D341Med (cell line): Measurements from ENCODE around the gene KLF13.

Experiments
- DNase-seq: peaks from one replicate; pipeline ENCODE4 v3.0.0; 2012; ENCODE audit warnings: low spot score

KLF13 gene

GRCh38 chr15:31381801-31382712 is 55.4 kb downstream of the KLF13 start:
- no peak for DNase-seq

GRCh38 chr15:31382713-31383045 is 56.0 kb downstream of the KLF13 start:
- DNase-seq: peak; percentile 17

- DNase-seq: peak; percentile 18
These were observed 56.5 kb downstream of the KLF13 start for GRCh38 chr15:31383139-31383538.

- DNase-seq: no peak
These were observed 57.9 kb downstream of the KLF13 start for GRCh38 chr15:31384568-31384967.

GRCh38 chr15:31385736-31386135 is 59.1 kb downstream of the KLF13 start:
- no peak for DNase-seq

GRCh38 chr15:31387092-31387478 is 60.5 kb downstream of the KLF13 start:
- DNase-seq: no peak

- DNase-seq: peak; percentile 64
These were observed 61.0 kb downstream of the KLF13 start for GRCh38 chr15:31387479-31388118.

GRCh38 chr15:31389576-31389975 is 62.9 kb downstream of the KLF13 start:
- no peak for DNase-seq

GRCh38 chr15:31390029-31390428 is 63.4 kb downstream of the KLF13 start:
- DNase-seq: no peak

- no peak for DNase-seq
These were observed 64.3 kb downstream of the KLF13 start for GRCh38 chr15:31390777-31391486.

GRCh38 chr15:31391687-31392671 is 65.3 kb downstream of the KLF13 start:
- DNase-seq: peak; percentile 90

- peak; percentile 26 for DNase-seq
These were observed 66.2 kb downstream of the KLF13 start for GRCh38 chr15:31392761-31393401.

GRCh38 chr15:31393444-31394091 is 66.9 kb downstream of the KLF13 start:
- no peak for DNase-seq

GRCh38 chr15:31396881-31397560 is 70.4 kb downstream of the KLF13 start:
- DNase-seq: peak; percentile 41

- no peak for DNase-seq
These were observed 71.4 kb downstream of the KLF13 start for GRCh38 chr15:31397851-31398661.

GRCh38 chr15:31398677-31399301 is 72.2 kb downstream of the KLF13 start:
- DNase-seq: peak; percentile 27

- no peak for DNase-seq
These were observed 73.0 kb downstream of the KLF13 start for GRCh38 chr15:31399544-31400171.
